Measurements from ENCODE around the gene KCNQ5.
"Not testable (repeated sequence)": the region's sequence is repeated elsewhere in the genome, so short reads cannot be mapped to it uniquely, and the experiment has no call there.

KCNQ5 gene

DNA sequence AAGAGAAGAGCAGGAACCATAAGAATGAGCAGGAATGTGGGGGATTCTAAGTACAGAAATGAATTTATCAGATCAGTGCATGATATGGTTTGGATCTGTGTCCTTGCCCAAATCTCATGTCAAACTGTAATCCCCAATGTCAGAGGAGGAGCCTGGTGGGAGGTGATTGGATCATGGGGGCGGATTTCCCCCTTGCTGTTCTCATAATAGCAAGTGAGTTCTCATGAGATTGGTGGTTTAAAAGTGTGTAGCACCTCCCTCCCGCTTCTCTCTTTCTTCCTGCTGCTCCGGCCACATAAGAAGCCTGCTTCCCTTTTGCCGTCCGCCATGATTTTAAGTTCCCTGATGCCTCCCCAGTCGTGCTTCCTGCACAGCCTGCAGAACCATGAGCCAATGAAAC, 554.2 kb downstream of the KCNQ5 start:
- H3K4me3 ChIP-seq (ENCODE audit: low read depth, low read length): no peak overlapping the region
- TF ChIP-seq, protein P1, sequence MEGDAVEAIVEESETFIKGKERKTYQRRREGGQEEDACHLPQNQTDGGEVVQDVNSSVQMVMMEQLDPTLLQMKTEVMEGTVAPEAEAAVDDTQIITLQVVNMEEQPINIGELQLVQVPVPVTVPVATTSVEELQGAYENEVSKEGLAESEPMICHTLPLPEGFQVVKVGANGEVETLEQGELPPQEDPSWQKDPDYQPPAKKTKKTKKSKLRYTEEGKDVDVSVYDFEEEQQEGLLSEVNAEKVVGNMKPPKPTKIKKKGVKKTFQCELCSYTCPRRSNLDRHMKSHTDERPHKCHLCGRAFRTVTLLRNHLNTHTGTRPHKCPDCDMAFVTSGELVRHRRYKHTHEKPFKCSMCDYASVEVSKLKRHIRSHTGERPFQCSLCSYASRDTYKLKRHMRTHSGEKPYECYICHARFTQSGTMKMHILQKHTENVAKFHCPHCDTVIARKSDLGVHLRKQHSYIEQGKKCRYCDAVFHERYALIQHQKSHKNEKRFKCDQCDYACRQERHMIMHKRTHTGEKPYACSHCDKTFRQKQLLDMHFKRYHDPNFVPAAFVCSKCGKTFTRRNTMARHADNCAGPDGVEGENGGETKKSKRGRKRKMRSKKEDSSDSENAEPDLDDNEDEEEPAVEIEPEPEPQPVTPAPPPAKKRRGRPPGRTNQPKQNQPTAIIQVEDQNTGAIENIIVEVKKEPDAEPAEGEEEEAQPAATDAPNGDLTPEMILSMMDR (IDR thresholded peaks at IDR 0.05; ENCODE audit: low read depth, low read length): no peak

GRCh38 chr6:73177221-73177944, 555.5 kb downstream of the KCNQ5 start:
- TF ChIP-seq, protein P1 (IDR thresholded peaks at IDR 0.05; ENCODE audit: low read depth, low read length): no peak
- no peak overlapping the region for H3K4me3 ChIP-seq (ENCODE audit: low read depth, low read length)

GRCh38 chr6:73180076-73180738, 558.3 kb downstream of the KCNQ5 start:
- TF ChIP-seq, protein P1 (IDR thresholded peaks at IDR 0.05; ENCODE audit: low read depth, low read length): no peak
- peak overlapping the region; percentile 48 for H3K4me3 ChIP-seq (ENCODE audit: low read depth, low read length)

- TF ChIP-seq, protein P1 (IDR thresholded peaks at IDR 0.05; ENCODE audit: low read depth, low read length): peak; percentile 67; the same call in 1 of the 2 replicates
- peak overlapping the region; percentile 48 for H3K4me3 ChIP-seq (ENCODE audit: low read depth, low read length)
These were observed 559.1 kb downstream of the KCNQ5 start for GRCh38 chr6:73180763-73181619.

- H3K4me3 ChIP-seq (ENCODE audit: low read depth, low read length): no peak overlapping the region
- TF ChIP-seq, protein P1 (IDR thresholded peaks at IDR 0.05; ENCODE audit: low read depth, low read length): no peak
These were observed 560.2 kb downstream of the KCNQ5 start for GRCh38 chr6:73182021-73182607.

DNA sequence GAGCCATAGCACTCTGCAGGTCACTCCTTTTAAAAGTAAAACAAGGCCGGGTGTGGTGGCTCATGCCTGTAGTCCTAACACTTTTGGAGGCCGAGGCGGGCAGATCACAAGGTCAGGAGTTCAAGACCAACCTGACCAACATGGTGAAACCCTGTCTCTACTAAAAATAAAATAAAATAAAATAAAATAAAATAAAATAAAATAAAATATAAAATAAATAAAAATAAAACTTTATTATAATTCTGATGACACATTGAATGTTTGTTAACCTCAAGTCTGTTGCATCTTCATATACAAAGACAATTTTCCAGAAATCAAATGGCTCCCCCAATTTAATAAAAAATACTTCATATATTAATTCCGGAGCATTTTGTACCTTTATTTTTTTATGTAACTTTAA, 571.4 kb downstream of the KCNQ5 start:
- not testable (repeated sequence) for H3K4me3 ChIP-seq (ENCODE audit: low read depth, low read length)

- TF ChIP-seq, protein P1 (IDR thresholded peaks at IDR 0.05; ENCODE audit: low read depth, low read length): no peak
- H3K4me3 ChIP-seq (ENCODE audit: low read depth, low read length): no peak overlapping the region
These were observed 572.9 kb downstream of the KCNQ5 start for GRCh38 chr6:73194744-73195143.
